ENCODE results near the gene CNN2. TPM values are rescaled to one million over a fixed set of nuclear protein-coding genes. Genes with fewer than 3 reads are reported as not detected.

The CNN2 gene
- total RNA-seq, 1 donor from 2014 or later = 223 TPM

- no peak for DNase-seq (ENCODE audit: low spot score)
Observed at GRCh38 chr19:1026783-1027649, 608 bp downstream of the CNN2 start.

- no peak for DNase-seq (ENCODE audit: low spot score)
Observed at GRCh38 chr19:1027650-1028061, 1.2 kb downstream of the CNN2 start.

- DNase-seq (ENCODE audit: low spot score) = peak; percentile 84
Observed at GRCh38 chr19:1028062-1028926, 1.9 kb downstream of the CNN2 start.

- no peak for DNase-seq (ENCODE audit: low spot score)
Observed at GRCh38 chr19:1032264-1032867, 6.0 kb downstream of the CNN2 start.

GRCh38 chr19:1035998-1036621, 9.7 kb downstream of the CNN2 start:
- DNase-seq (ENCODE audit: low spot score) = no peak

GRCh38 chr19:1037621-1038064, 11.2 kb downstream of the CNN2 start:
- DNase-seq (ENCODE audit: low spot score) = no peak

- no peak for DNase-seq (ENCODE audit: low spot score)
Observed at GRCh38 chr19:1038978-1039645, 12.7 kb downstream of the CNN2 start.

- peak; percentile 99 for DNase-seq (ENCODE audit: low spot score)
Observed at GRCh38 chr19:1039646-1040475, 13.5 kb downstream of the CNN2 start, which contains the start of gene ABCA7. Gene ABCA7, plus strand, starts transcription at chr19:1040107. Its CDS starts 1,255 bp downstream, at chr19:1041362.

- DNase-seq (ENCODE audit: low spot score) = peak; percentile 89
Observed at GRCh38 chr19:1040476-1041271, 14.3 kb downstream of the CNN2 start.

- DNase-seq (ENCODE audit: low spot score) = no peak
Observed at GRCh38 chr19:1041272-1041834, 14.9 kb downstream of the CNN2 start.

- no peak for DNase-seq (ENCODE audit: low spot score)
Observed at GRCh38 chr19:1041835-1042685, 15.7 kb downstream of the CNN2 start.

- DNase-seq (ENCODE audit: low spot score) = no peak
Observed at GRCh38 chr19:1042689-1043511, 16.5 kb downstream of the CNN2 start.

GRCh38 chr19:1045247-1045603, 18.8 kb downstream of the CNN2 start:
- DNase-seq (ENCODE audit: low spot score) = no peak

GRCh38 chr19:1046117-1046626, 19.8 kb downstream of the CNN2 start:
- no peak for DNase-seq (ENCODE audit: low spot score)

GRCh38 chr19:1046836-1047695, 20.7 kb downstream of the CNN2 start:
- no peak for DNase-seq (ENCODE audit: low spot score)

GRCh38 chr19:1047696-1048147, 21.3 kb downstream of the CNN2 start:
- no peak for DNase-seq (ENCODE audit: low spot score)

Data from ureter (tissue), 1 donor.